NT2/D1 (cell line): ENCODE results near the gene SHISA6.

Experiments
- SUZ12 ChIP-seq: IDR thresholded peaks from 2 replicates; pipeline ENCODE4 v1.6.1; 2011; ENCODE audit not compliant: insufficient read length, insufficient read depth; ENCODE audit errors: extremely low read depth
- YY1 ChIP-seq: IDR thresholded peaks from 2 replicates; pipeline ENCODE4 v1.6.1; 2011; ENCODE audit not compliant: insufficient read length, insufficient read depth
- ZNF274 ChIP-seq: IDR thresholded peaks from 2 replicates; pipeline ENCODE4 v1.6.1; 2011; ENCODE audit warnings: mild to moderate bottlenecking, low read depth, low read length

DNA sequence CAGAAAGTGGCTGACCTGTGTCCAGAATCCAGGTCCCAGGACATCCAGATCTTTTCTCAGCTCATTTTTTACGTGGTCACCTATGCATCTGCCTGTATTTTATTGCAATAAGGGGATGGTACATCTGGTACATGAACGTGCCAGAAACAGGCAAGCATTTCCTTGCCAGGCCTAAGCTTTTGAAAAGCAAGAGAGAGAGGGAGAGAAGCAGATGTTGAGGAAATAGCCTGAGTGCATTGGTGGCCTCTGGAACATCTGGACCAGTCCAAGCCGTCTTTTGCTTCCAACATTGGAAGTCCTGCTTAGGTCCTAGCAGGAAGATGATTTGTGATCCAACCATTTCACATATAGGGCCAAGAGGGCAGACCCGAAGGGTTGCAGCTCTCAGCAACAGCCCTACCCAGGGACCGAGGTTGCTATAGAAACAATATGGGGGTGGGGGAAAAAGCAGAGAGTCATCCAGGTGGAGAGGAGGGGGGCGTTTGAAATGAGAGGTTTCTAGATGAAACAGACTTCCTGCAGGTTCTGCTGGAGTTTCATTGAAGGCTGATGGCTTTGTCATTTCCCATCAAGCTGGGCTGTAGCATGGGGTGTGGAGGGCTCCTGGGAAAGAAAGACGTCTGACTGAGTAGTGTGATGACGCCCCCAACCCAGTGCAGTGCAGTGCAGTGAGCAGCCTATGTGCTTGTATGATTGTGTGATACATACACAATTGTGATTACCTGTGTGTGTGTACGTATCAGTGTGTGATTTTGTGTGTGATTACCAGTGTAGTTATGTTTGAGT lies 61.6 kb downstream of the SHISA6 start:
- TF ChIP-seq ZNF274 = no peak
- no peak for TF ChIP-seq SUZ12
- no peak for TF ChIP-seq YY1
